GM21737 (cell line): ENCODE measurements around the gene PLIN1.

Experiments
- ATAC-seq: cut with Tn5 transposase; IDR thresholded peaks from one replicate; pipeline ENCODE4 v1.9.1; 2021; ENCODE audit warnings: mild to moderate bottlenecking, moderate library complexity; ENCODE audit not compliant: unreplicated experiment

PLIN1 gene

GRCh38 chr15:89654847-89655805, 24.0 kb downstream of the PLIN1 start, which contains the start of gene KIF7:
KIF7 (minus strand) TSS chr15:89655467; CDS start chr15:89652930, 2,537 bp downstream.
- no peak for ATAC-seq

- no peak for ATAC-seq
Measured at GRCh38 chr15:89654301-89654761, 24.8 kb downstream of the PLIN1 start.

- ATAC-seq = no peak
Measured at GRCh38 chr15:89653578-89653977, 25.6 kb downstream of the PLIN1 start.

- ATAC-seq = no peak
Measured at GRCh38 chr15:89652666-89653065, 26.5 kb downstream of the PLIN1 start.

DNA sequence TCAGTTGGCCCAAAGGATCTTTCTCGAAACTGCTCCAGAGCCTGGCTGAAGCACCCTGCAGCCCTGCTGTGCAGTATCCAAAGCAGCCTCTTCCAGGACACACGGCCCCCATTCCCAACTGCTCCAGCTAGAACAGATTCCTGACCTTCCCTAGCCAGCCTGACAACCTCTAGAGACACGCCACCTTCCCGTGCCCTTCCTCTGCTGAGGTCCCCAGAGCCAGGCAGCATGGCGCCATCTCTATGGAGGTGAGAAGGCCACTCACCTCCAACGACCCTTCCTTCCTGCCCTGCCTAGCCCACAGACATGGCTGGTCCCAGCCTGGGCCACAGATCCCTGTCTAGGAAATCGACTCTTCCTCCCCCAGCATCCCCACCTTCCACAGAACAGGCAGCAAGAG, 27.0 kb downstream of the PLIN1 start:
- no peak for ATAC-seq

DNA sequence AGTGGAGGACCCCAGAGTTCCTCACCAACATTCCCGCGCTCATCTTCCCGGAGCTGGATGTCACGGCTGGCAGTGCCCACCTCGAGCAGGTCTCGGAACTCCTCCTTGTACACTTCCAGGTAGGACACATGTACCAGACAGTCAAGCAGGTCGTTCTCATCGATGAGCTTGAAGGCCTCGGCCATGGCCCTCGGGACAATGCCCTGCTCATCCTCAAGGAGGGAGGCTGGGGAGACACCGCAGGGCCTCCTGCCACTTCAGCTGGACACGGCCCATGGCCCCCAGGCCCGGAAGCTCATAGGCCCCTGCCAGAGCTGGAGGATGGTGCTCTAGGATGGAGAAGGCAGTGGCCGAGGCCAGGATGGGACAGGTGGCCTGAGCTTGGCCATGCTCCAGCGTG, 29.5 kb downstream of the PLIN1 start:
- no peak for ATAC-seq

DNA sequence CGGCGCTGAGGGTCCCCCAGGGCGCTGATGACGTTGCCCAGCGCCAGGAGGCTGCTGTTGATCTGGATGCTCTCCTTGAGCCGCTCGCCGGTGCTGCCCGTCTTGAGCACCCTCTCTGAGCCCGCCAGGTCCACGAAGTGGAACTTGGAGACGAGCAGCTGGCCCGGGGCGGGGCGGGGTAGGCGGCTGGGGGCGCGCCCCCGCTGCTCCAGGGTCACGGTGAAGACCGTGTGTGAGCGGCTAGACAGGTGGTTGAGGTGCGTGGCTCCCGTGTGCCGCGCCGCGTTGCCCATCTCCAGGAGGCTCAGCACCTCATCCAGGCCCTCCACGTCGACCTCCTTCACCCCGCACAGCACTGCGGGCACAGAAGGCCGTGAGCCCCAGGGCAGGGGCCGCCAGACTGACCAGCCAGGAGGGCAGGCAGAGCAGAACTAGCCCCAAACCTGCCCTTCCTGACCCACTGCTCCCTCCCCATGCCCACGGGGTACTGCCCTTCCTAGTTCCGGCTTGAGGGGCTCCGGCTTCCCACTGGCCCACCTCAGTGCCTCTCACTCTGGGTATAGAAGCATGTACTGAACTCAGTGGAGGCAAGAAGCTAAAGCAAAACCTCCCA, 30.0 kb downstream of the PLIN1 start:
- no peak for ATAC-seq

DNA sequence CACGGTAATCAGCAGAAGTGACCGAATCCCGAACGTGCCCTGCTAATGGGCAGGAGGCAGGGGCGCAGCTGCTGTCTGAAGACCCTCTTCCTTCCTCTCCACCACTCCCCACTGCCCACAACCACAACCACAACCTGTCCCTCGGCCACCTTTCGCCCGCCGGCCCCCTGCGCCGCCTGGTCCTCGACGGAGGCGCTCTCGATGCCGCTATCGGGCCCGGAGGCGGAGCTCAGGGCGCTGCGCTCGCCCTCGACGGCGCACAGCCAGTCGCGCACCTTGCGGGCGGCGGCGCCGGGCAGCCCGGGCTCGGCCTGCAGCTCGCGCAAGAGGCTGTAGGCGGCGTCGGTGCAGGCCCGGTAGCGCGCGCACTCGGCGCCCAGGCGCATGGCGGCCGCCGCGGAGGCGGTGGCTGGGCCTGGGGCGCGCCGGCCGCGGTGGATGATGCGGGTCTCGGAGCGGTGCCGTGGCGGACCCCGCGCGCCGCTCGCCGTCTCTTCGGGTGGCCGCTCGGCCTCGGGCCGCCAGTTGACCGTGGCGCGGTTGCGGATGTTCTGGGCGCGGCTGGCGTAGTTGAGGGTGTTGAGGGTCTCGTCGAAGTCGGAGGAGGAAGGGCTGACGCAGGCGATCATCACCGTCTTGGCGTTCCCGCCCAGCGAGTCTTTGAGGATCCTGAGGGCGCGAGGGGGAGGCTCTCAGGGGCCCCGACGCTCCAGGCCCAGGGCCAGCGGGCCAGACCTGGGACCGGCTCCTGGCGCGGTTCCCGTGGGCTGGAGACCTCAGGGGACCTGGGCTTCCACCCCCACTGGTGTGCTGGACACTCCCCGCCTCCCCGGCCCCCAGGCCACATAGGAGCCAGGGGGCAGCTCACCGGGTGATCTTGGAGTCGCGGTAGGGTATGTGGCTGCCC, 30.8 kb downstream of the PLIN1 start:
- no peak for ATAC-seq

- ATAC-seq = no peak
Measured at GRCh38 chr15:89647191-89647851, 31.8 kb downstream of the PLIN1 start.

DNA sequence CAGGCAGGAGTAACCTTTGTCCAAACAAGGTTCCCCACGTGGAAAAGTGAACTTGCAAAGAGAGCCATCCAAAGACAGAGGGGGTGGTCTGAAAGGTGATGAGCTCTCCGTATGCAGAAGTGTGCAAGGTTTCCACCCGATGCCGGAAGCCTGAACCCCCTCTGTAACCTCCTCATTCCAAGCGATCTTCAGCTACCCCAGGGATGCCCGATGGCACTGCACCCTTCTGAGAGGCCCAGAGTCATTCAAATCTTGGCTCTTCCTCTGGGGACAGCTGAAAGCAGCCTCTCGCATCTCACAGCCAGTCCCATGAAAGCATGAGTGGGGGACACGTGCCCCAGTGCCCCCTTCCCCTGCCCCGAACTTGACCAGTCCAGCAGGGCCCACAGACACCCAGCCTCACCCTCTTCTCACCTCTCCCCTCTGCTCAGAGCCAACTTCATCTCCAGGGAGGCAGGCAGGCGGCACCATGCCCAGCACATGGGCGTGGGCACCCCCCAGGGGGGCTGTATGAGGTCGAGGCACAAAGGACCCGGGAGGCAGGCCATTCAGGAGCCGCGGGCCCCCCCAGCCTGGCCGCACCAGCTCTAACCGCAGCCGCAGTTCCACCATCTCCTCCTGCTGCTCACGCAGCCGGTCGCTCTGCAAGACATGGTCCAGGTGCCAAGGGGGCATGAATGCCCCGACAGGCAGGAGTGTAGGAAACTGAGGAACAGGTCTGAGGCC, 32.6 kb downstream of the PLIN1 start:
- no peak for ATAC-seq

DNA sequence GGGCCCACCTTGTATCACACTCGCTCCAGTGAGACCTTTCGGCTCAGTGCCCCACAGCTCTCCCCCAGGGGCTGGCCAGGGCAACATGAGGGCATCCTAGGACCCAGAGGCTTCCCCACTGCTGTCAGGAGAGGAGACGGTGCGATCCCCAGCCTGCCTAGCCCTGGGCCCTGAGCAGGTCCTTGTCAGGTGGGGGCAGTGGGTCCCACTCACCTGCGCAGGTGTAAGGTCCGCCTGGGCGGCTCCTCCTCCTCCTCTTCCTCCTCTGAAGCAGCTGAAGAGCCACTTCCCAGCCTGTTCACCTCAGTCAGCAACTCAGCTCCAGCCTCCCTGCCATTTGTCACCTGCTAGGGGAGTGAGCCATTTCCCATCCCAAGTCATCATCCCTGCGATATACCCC, 33.5 kb downstream of the PLIN1 start:
- no peak for ATAC-seq

- no peak for ATAC-seq
Measured at GRCh38 chr15:89642106-89642505, 37.1 kb downstream of the PLIN1 start.

- ATAC-seq = no peak
Measured at GRCh38 chr15:89641053-89641452, 38.1 kb downstream of the PLIN1 start.

GRCh38 chr15:89640245-89640644, 38.9 kb downstream of the PLIN1 start:
- ATAC-seq = no peak

DNA sequence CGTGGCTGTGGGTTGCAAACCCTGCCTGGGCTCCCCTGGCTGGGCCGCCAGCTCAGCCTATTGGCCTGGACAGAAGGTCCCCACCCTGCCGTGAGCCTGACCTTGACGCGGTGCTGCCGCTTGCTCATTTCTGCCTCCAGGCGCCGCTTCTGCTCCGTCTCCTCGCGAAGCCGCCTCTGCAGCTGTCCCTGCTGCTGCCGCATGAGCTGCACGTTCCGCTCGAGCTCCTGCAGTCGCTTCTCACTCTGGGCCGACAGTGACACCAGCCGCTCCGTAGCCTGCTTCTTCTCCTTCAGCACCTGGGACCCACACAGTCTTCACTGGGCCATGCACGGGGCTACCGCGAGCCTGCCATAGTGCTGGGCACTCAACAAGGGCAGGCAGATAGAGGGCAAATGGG, 45.6 kb downstream of the PLIN1 start:
- ATAC-seq = no peak

- ATAC-seq = no peak
Measured at GRCh38 chr15:89632563-89633430, 46.4 kb downstream of the PLIN1 start.

- no peak for ATAC-seq
Measured at GRCh38 chr15:89631902-89632264, 47.3 kb downstream of the PLIN1 start.

DNA sequence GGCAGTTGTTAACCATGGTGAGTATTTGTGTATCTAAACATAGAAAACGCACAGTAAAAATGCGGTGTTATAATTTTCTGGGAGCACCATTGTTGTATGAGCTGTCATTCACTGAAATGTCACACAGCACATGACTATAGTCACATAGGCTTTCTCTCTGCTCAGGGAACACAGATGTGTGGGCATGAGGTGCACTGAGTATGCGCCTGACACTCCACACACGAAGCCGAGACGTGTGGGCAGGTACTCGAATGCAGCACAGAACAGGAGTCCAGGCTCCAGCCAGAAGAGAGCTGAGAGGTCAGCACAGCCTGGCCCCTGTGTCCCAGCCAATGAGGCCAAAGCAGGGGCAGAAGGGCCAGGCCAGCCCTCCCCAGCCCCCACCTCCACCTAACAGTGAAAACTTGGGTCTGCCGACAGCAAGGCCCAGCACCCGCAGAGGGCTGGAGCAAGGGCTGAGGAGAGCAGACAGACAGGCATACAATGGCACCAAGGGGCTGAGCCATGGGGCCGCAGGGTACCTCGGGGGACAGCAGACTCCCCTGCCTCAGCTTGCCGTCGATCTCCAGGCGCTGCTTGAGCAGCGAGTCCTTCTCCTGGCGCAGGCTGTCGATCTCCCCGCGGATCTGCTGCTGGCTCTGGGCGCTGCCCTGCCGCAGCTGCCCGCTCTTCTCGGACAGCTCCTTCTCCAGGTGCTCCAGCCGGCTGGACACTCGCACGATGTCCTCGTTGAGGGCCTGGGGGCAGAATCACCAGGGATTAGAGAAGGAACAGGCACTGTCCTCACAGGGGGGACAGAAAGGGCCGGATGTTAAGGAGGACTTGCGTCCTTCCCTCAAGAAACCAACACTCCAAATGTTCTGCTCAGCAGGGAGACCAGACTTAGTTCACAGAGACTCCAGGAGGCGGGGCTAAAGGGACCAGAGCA, 47.9 kb downstream of the PLIN1 start:
- no peak for ATAC-seq
